Measurements from ENCODE around the gene HEXD.
"Not testable (repeated sequence)": the region's sequence is repeated elsewhere in the genome, so short reads cannot be mapped to it uniquely, and the experiment has no call there.

DNA sequence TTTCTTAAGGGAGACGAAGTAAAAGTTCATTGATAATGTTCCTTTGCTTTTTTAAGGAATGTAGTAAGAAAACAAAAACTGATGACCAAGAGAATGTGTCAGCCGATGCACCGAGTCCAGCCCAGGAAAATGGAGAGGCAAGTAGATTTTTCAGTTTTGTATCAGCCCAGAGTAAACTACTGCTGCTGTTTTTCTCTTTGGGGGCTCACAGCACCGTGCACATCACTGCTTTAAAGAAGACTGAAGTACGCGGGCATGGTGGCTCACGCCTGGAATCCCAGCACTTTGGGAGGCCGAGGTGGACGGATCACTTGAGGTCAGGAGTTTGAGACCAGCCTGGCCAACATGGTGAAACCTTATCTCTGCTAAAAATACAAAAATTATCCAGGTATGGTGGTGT, 41.8 kb downstream of the HEXD start:
- TF ChIP-seq, protein P1, sequence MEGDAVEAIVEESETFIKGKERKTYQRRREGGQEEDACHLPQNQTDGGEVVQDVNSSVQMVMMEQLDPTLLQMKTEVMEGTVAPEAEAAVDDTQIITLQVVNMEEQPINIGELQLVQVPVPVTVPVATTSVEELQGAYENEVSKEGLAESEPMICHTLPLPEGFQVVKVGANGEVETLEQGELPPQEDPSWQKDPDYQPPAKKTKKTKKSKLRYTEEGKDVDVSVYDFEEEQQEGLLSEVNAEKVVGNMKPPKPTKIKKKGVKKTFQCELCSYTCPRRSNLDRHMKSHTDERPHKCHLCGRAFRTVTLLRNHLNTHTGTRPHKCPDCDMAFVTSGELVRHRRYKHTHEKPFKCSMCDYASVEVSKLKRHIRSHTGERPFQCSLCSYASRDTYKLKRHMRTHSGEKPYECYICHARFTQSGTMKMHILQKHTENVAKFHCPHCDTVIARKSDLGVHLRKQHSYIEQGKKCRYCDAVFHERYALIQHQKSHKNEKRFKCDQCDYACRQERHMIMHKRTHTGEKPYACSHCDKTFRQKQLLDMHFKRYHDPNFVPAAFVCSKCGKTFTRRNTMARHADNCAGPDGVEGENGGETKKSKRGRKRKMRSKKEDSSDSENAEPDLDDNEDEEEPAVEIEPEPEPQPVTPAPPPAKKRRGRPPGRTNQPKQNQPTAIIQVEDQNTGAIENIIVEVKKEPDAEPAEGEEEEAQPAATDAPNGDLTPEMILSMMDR (IDR thresholded peaks at IDR 0.05; ENCODE audit: low read length): not testable (repeated sequence)
- not testable (repeated sequence) for TF ChIP-seq EZH2phosphoT487 (IDR thresholded peaks at IDR 0.05; ENCODE audit: low read length)
